ENCODE measurements around the gene ARHGAP26. TPM values are rescaled to one million over a fixed set of nuclear protein-coding genes. Genes with fewer than 3 reads are reported as not detected.

The ARHGAP26 gene
- total RNA-seq, 1 experiment from 2014 or later = 34.5 TPM

DNA sequence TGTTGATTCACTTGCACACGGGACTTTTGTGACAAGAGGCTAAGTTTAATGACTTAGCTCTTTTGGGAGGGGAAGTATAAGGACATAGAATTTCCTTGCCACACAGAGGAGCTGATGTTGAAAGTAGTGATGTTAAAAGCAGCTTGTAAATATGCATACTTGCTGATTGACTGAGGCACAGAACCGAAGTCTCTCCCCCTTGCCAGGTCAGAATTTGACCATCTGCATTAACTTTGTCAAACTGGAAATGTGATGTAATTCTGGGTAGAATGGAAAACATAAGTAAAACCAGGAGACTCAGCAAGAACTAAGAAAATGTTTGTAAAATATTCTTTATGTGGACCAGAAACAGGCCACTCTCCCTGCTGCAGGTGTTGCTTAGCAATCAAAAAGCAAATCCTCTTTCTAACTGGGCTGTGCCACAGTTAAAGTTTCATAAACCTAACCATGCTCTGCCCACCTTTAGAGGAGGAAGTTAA, 349.2 kb downstream of the ARHGAP26 start:
- H4K20me1 ChIP-seq (ENCODE audit: insufficient read depth) = no peaks in the 10 kb centered on the region
- no peak overlapping the region for H3K27ac ChIP-seq (ENCODE audit: low read depth, low read length)
- no peaks in the 10 kb centered on the region for H3K27me3 ChIP-seq (ENCODE audit: insufficient read depth, low read length)
- H3K79me2 ChIP-seq (ENCODE audit: insufficient read depth, low read length) = no peaks in the 10 kb centered on the region
- intact Hi-C loops (cut with micrococcal nuclease) = no loop called here
- DNase-seq (ENCODE audit: low read depth, low spot score) (no peak), ATAC-seq (no peak)
- peaks cover 0 to 12% of the 10 kb centered on the region in 2 experiments; a peak in 2 of 4 replicates for H3K4me1 ChIP-seq (ENCODE audit: control insufficient read depth in 1 of 2, insufficient read depth in 2 of 2, low read length in 2 of 2)
- H3K4me3 ChIP-seq (replicated peaks in 1 of 2; ENCODE audit: low read depth in 1 of 2, low read length in 2 of 2) = no peak overlapping the region
- TF ChIP-seq POLR2A (IDR thresholded peaks at IDR 0.05; ENCODE audit: borderline replicate concordance, extremely low read depth, insufficient read depth, insufficient read length) = no peak
- TF ChIP-seq EZH2phosphoT487 (IDR thresholded peaks at IDR 0.05; ENCODE audit: borderline replicate concordance) = no peak
- H3K9ac ChIP-seq (ENCODE audit: low read length) = no peak overlapping the region
- H3K9me3 ChIP-seq (ENCODE audit: control insufficient read depth in 1 of 2, insufficient read depth in 1 of 2, low read depth in 1 of 2, low read length in 2 of 2) = no peaks in the 10 kb centered on the region
- no peak overlapping the region for H3K4me2 ChIP-seq (ENCODE audit: low read length)
- H2AFZ ChIP-seq (ENCODE audit: low read depth, low read length, poor library complexity, severe bottlenecking) = no peak overlapping the region
- BruUV-seq (replicated peaks) = no TSS peak
- ChIA-PET POLR2A (no interaction called here), RAD21 (ENCODE audit: low non-redundant PET in 1 of 2, low total read pairs in 2 of 2, uncharacterized antibody in 2 of 2, unreplicated experiment in 2 of 2) (no interaction called here), CTCF (no interaction called here)
- H3K9me2 ChIP-seq (ENCODE audit: insufficient read depth) = no peaks in the 10 kb centered on the region
- no peaks in the 10 kb centered on the region for H3K36me3 ChIP-seq (ENCODE audit: control insufficient read depth in 1 of 2, insufficient read depth in 2 of 2, low read length in 2 of 2)

- H3K4me1 ChIP-seq (ENCODE audit: control insufficient read depth in 1 of 2, insufficient read depth in 2 of 2, low read length in 2 of 2) = peaks cover 0 to 7% of the 10 kb centered on the region in 2 experiments; a peak in 1 of 4 replicates
- ATAC-seq = no peak
- BruUV-seq (replicated peaks) = no TSS peak
- RAD21 ChIA-PET (ENCODE audit: low non-redundant PET in 1 of 2, low total read pairs in 2 of 2, uncharacterized antibody in 2 of 2, unreplicated experiment in 2 of 2) = no interaction called here
- CTCF ChIA-PET = no interaction called here
- no peaks in the 10 kb centered on the region for H3K27me3 ChIP-seq (ENCODE audit: insufficient read depth, low read length)
- no peak overlapping the region for H3K4me3 ChIP-seq (replicated peaks in 1 of 2; ENCODE audit: low read depth in 1 of 2, low read length in 2 of 2)
- intact Hi-C loops (cut with micrococcal nuclease) = no loop called here
- no peaks in the 10 kb centered on the region for H3K9me3 ChIP-seq (ENCODE audit: control insufficient read depth in 1 of 2, insufficient read depth in 1 of 2, low read depth in 1 of 2, low read length in 2 of 2)
- no peak for DNase-seq (ENCODE audit: low read depth, low spot score)
- H3K9ac ChIP-seq (ENCODE audit: low read length) = no peak overlapping the region
- no peaks in the 10 kb centered on the region for H3K79me2 ChIP-seq (ENCODE audit: insufficient read depth, low read length)
- no peaks in the 10 kb centered on the region for H3K9me2 ChIP-seq (ENCODE audit: insufficient read depth)
- no peak overlapping the region for H3K4me2 ChIP-seq (ENCODE audit: low read length)
- no peak overlapping the region for H3K27ac ChIP-seq (ENCODE audit: low read depth, low read length)
- TF ChIP-seq, protein P1, sequence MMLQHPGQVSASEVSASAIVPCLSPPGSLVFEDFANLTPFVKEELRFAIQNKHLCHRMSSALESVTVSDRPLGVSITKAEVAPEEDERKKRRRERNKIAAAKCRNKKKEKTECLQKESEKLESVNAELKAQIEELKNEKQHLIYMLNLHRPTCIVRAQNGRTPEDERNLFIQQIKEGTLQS (IDR thresholded peaks at IDR 0.05) = no peak
- TF ChIP-seq, protein P2, sequence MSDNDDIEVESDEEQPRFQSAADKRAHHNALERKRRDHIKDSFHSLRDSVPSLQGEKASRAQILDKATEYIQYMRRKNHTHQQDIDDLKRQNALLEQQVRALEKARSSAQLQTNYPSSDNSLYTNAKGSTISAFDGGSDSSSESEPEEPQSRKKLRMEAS (IDR thresholded peaks at IDR 0.05) = no peak
- TF ChIP-seq EGR1 (IDR thresholded peaks at IDR 0.05; ENCODE audit: low read depth) (no peak), TCF7L2 (IDR thresholded peaks at IDR 0.05; ENCODE audit: borderline replicate concordance, extremely low read depth, insufficient read depth, insufficient read length) (no peak), POLR2A (IDR thresholded peaks at IDR 0.05; ENCODE audit: borderline replicate concordance, extremely low read depth, insufficient read depth, insufficient read length) (no peak), SIN3A (IDR thresholded peaks at IDR 0.05; ENCODE audit: low read depth) (no peak), ZFX (IDR thresholded peaks at IDR 0.05) (no peak)
- no peaks in the 10 kb centered on the region for H4K20me1 ChIP-seq (ENCODE audit: insufficient read depth)
- POLR2A ChIA-PET = no interaction called here
- no peak overlapping the region for H2AFZ ChIP-seq (ENCODE audit: low read depth, low read length, poor library complexity, severe bottlenecking)
- H3K36me3 ChIP-seq (ENCODE audit: control insufficient read depth in 1 of 2, insufficient read depth in 2 of 2, low read length in 2 of 2) = no peaks in the 10 kb centered on the region
Measured at GRCh38 chr5:143119881-143120341, 349.7 kb downstream of the ARHGAP26 start.
